Right cardiac atrium (tissue), 5 donors: ENCODE data around the gene PHF11. TPM values are rescaled to one million over a fixed set of nuclear protein-coding genes. Genes with fewer than 3 reads are reported as not detected.

Source experiments
- ATAC-seq, 2 donors: fragments of 200-7000 bp; cut with Tn5 transposase; one replicate each; pipeline versions ENCODE4 v1.8.0 to v1.9.1; 2020; ENCODE audit warnings: moderate library complexity in 2 of 2, mild to moderate bottlenecking in 1 of 2
- DNase-seq, 3 donors: peaks; one replicate each; pipeline ENCODE4 v3.0.0-alpha.2; 2020
- H3K27ac ChIP-seq: one replicate; pipeline ENCODE4 v1.5.1; 2013; ENCODE audit warnings: mild to moderate bottlenecking, low read length, control low read depth, moderate library complexity
- H3K27me3 ChIP-seq: one replicate; pipeline ENCODE4 v1.6.1; 2013; ENCODE audit not compliant: control insufficient read depth, insufficient read depth
- H3K4me1 ChIP-seq: one replicate; pipeline ENCODE4 v1.6.1; 2013; ENCODE audit warnings: low read length; ENCODE audit not compliant: control insufficient read depth, insufficient read depth
- H3K4me3 ChIP-seq: one replicate; pipeline ENCODE4 v1.5.1; 2013; ENCODE audit warnings: low read length, control low read depth
- H3K9me3 ChIP-seq: one replicate; pipeline ENCODE4 v1.6.1; 2013; ENCODE audit warnings: low read length; ENCODE audit not compliant: control insufficient read depth
- WGBS: extraction: QIAGEN DNeasy Blood & Tissue Kit; methylation state at CpG from one replicate; pipeline ENCODE4 v1.1.7; 2013; 5-methylcytosine and 5-hydroxymethylcytosine counted together
- intact Hi-C, 4 donors: fragments of 100-400 bp; cut with DNase I; formaldehyde crosslinking; loops; one replicate each; pipeline versions ENCODE4 v1.11.0 to v1.14.0; 2022 to 2023
- polyA plus RNA-seq: library from polyadenylated mRNA; stranded (reverse); fragments of 200-250 nt; gene quantifications from one replicate; pipeline ENCODE4 v1.2.3, GENCODE V29; 2013
- total RNA-seq, 4 donors: library from RNA; stranded (reverse); fragmentation: NEBNext Ultra II Directional; extraction: Animal tissue kit (Norgen Biotek cat#: 25700); gene quantifications; one replicate each; pipeline ENCODE4 v1.2.1, GENCODE V29; 2021
- donor health status: healthy with polysubstance abuse.
- donor health status: DM: no; HTN: yes; CAD: no.
- donor health status: DM: no; HTN: no; CAD: no.
- donor health status: DM: no; HTN: yes; CAD: no; lungs with severe emphysema.
- donor health status: DM: yes; HTN: yes; CAD: no.

PHF11 gene
- total and polyA plus RNA-seq, 5 donors: 20.2 to 31.1 (median 23.8) TPM

DNA sequence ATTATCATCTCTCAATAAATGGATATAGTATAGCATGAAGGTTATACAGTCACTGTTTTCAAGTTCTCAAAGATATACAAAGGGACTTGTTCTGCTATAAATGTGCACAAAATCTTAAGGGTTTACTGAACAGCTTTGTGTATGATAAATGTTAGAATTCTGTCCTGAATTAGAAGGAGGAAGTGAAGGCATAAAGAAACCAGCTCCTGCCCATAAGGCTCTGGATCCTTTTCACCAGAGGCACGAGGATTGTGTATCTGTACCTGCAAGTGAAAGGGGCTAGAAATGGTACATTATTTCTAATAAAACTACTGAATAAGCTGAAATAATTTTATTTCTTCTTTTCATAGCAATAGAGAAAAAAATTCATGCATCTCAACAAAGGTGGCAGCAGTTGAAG is 32.4 kb downstream of the PHF11 start:
- ATAC-seq: no peak
- Histone ChIP-seq H3K27me3 (no peaks in the 10 kb centered on the region), H3K4me3 (no peak overlapping the region), H3K4me1 (peaks cover 2% of the 10 kb centered on the region), H3K27ac (no peak overlapping the region), H3K9me3 (no peaks in the 10 kb centered on the region)
- intact Hi-C loops: no loop called here
- 84% methylated on average over 1 of the region's 1 CpG for WGBS
- no peak for DNase-seq

DNA sequence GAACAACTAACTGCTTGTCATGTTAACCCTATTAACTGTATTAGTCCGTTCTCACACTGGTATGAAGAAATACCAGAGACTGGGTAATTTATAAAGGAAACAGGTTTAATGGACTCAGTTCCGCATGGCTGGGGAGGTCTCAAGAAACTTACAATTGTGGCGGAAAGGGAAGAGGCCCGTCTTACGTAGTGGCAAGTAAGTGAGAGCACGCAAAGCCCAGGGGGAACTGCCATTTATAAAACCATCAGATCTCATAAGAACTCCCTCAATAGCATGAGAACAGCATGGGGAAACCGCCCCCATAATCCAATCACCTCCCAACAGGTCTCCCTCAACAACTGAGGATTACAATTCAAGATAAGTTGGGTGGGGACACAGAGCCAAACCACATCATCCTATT is 34.7 kb downstream of the PHF11 start:
- no peaks in the 10 kb centered on the region for H3K27me3 ChIP-seq
- no peak overlapping the region for H3K27ac ChIP-seq
- 82% methylated on average over 7 of the region's 7 CpGs for WGBS
- no peak overlapping the region for H3K4me3 ChIP-seq
- no peaks in the 10 kb centered on the region for H3K9me3 ChIP-seq
- DNase-seq: no peak
- ATAC-seq: peak in 1 of 2 donors; percentile 24
- H3K4me1 ChIP-seq: peaks cover 3% of the 10 kb centered on the region
- intact Hi-C loops: no loop called here

GRCh38 chr13:49532593-49532992 is 36.8 kb downstream of the PHF11 start:
- Histone ChIP-seq H3K27ac (no peak overlapping the region), H3K9me3 (no peaks in the 10 kb centered on the region), H3K4me1 (peaks cover 4% of the 10 kb centered on the region), H3K27me3 (no peaks in the 10 kb centered on the region), H3K4me3 (no peak overlapping the region)
- DNase-seq (no peak), ATAC-seq (peak in 1 of 2 donors; percentile 22)
- WGBS: 68% methylated on average over 1 of the region's 1 CpG
- intact Hi-C loops: no loop called here

DNA sequence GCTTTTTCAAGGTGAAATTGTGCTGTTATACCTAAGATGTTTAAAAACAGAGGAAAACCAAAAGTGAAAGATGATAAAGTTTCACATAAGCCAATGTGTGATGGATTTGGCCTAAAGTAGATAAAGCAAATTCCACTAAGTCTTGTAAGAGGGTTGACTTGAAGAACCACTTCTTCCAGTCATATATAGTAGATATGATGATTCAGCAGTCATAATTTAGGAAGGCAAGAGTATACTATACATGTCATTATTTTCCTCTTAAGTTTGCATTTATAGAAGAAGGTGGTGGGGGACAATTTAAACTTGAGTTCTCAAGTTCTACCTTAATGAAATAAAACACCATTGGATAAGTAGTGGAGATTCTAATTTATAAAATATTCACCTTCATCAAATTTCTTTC is 37.3 kb downstream of the PHF11 start:
- ATAC-seq (no peak), DNase-seq (no peak)
- Histone ChIP-seq H3K27ac (no peak overlapping the region), H3K4me3 (no peak overlapping the region), H3K9me3 (no peaks in the 10 kb centered on the region), H3K4me1 (peaks cover 4% of the 10 kb centered on the region), H3K27me3 (no peaks in the 10 kb centered on the region)
- intact Hi-C loops: no loop called here

GRCh38 chr13:49533591-49534269 is 38.0 kb downstream of the PHF11 start:
- Histone ChIP-seq H3K27ac (no peak overlapping the region), H3K4me1 (peaks cover 4% of the 10 kb centered on the region), H3K4me3 (no peak overlapping the region), H3K9me3 (no peaks in the 10 kb centered on the region), H3K27me3 (no peaks in the 10 kb centered on the region)
- WGBS: 60% methylated on average over 7 of the region's 7 CpGs
- intact Hi-C loops: no loop called here
- DNase-seq (no peak), ATAC-seq (no peak)

DNA sequence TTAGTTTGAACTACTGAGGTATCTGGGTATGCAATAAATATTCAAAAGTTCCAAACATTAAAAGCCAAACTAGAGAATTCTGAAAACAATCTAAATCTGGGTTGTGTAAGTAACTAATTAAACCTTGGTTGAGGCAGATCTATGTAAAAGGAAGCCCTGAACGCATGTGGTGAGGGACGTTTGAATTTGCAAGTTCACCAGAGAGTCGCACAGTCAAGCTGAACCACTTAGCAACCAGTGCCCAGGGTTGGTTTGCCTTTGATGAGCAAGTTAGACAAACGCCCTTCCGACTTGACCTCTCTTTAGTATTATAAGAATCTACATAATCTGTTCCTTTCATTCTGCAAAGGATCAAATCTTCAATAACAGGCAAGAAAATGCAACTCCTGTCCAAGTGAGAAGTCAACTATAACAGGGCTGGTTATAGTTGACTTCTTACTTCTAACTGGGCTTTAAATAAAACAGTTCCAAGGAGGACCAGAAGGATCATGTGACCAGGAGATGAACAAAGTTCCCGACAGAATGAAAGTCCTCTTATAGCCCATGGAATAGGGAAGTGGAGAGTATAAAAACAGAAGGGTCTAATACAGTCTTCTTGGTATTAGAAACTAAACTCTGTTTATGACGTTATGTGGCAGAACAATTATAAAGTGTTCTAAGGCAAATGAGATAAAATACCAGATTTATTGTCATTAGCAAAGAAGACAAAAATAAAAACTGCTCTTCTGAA is 40.6 kb downstream of the PHF11 start:
- ATAC-seq (no peak), DNase-seq (no peak)
- peaks cover 3% of the 10 kb centered on the region for H3K4me1 ChIP-seq
- no peaks in the 10 kb centered on the region for H3K27me3 ChIP-seq
- no peaks in the 10 kb centered on the region for H3K9me3 ChIP-seq
- H3K27ac ChIP-seq: no peak overlapping the region
- H3K4me3 ChIP-seq: no peak overlapping the region
- intact Hi-C loops: no loop called here
- 69% methylated on average over 7 of the region's 7 CpGs for WGBS

GRCh38 chr13:49538404-49538803 is 42.7 kb downstream of the PHF11 start:
- Histone ChIP-seq H3K27me3 (no peaks in the 10 kb centered on the region), H3K4me1 (peaks cover 1% of the 10 kb centered on the region), H3K4me3 (no peak overlapping the region), H3K9me3 (no peaks in the 10 kb centered on the region), H3K27ac (no peak overlapping the region)
- intact Hi-C loops: no loop called here
- no peak for DNase-seq
- 83% methylated on average over 2 of the region's 2 CpGs for WGBS
- ATAC-seq: peak in 1 of 2 donors; percentile 35

DNA sequence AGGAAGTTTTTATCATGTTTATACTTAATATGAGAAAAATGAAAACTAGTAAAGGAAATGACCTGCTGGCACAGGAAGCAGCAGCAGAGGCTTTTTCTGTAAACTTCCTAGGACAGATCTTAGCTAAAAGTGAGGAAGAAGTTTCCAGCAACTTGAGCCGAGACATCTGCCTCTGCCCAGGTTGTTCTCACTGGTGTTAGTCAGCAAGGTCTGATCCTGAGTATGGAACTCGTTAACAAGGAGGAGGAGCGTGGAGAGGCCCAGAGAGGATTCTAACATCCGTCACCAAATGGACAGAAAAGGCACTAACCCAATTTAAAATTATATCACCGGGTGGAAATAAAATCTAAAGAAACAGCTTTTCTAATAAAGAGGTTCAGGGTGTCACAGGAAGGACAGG is 43.6 kb downstream of the PHF11 start:
- H3K27me3 ChIP-seq: no peaks in the 10 kb centered on the region
- no peak overlapping the region for H3K4me3 ChIP-seq
- whole genome bisulfite sequencing: 68% methylated on average over 5 of the region's 5 CpGs
- DNase-seq (no peak), ATAC-seq (no peak)
- H3K27ac ChIP-seq: no peak overlapping the region
- intact Hi-C loops: no loop called here
- H3K4me1 ChIP-seq: peaks cover 1% of the 10 kb centered on the region
- H3K9me3 ChIP-seq: no peaks in the 10 kb centered on the region

DNA sequence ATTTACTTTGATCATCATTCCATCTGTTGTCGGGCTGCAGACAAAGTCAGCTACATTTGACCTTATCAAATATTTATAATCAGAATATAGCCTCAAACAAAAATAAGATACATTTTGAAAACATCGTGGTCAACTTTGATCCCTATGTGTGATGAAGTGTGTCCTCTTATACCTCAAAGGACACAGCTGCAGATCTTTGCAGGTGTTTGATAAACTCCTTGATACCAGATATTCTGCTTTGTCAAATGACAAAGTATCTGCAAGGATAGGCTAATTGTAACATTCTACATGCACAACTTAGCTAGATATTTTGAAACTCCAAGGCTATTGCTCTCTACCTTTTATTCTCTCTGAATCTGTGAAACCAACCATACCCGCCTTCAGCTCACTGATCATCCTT is 44.0 kb downstream of the PHF11 start:
- no peaks in the 10 kb centered on the region for H3K9me3 ChIP-seq
- ATAC-seq (no peak), DNase-seq (no peak)
- WGBS: 84% methylated on average over 3 of the region's 3 CpGs
- intact Hi-C loops: loop anchor here in 1 of 4 donors (10.0 kb wide), 1 partner anchor 65 kb away; no protein-coding TSS in a partner anchor
- H3K27me3 ChIP-seq: no peaks in the 10 kb centered on the region
- no peak overlapping the region for H3K27ac ChIP-seq
- no peak overlapping the region for H3K4me3 ChIP-seq
- H3K4me1 ChIP-seq: peaks cover 1% of the 10 kb centered on the region

DNA sequence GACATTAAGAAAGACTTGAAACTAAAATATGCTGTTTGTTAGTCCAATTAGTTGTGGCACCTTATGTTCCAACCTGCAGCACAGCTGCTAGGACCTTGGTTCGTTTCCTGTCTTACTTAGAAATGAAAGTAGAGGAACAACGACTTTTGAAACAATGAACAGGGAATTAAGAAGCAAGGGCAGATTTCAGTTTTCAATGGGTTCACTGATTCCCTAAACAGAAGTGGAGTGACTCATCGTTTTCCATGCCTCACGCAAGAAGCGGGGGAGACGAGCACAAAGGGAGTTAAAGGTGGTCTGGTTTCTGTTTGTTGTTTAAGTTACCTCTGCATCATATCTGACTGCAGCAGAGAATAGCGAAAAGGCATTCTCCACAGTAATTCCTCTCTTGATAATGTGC is 44.8 kb downstream of the PHF11 start:
- no peaks in the 10 kb centered on the region for H3K9me3 ChIP-seq
- intact Hi-C loops: loop anchor here in 1 of 4 donors (10.0 kb wide), 1 partner anchor 64 kb away; no protein-coding TSS in a partner anchor
- ATAC-seq (peak in 1 of 2 donors; percentile 52), DNase-seq (no peak)
- peak overlapping the region; percentile 56 for H3K27ac ChIP-seq
- no peaks in the 10 kb centered on the region for H3K4me1 ChIP-seq
- peak overlapping the region; percentile 18 for H3K4me3 ChIP-seq
- H3K27me3 ChIP-seq: no peaks in the 10 kb centered on the region
- 64% methylated on average over 7 of the region's 7 CpGs for WGBS

DNA sequence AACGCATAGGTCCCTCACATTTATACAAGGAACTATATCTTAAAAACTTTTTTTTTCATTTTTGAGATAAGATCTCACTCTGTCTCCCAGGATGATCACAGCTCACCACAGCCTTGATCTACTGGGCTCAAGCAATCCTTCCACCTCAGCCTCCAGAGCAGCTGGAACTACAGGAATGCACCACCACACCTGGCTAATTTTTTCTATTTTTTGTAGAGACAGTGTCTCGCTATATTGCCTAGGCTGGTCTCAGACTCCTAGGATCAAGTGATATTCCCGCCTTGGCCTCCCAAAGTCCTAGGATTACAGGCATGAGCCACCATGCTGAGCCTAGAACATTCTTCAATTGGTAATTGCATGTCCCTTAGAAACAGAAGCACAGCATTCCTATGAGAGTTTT is 47.9 kb downstream of the PHF11 start:
- DNase-seq (no peak), ATAC-seq (no peak)
- Histone ChIP-seq H3K4me1 (no peaks in the 10 kb centered on the region), H3K9me3 (no peaks in the 10 kb centered on the region), H3K4me3 (no peak overlapping the region), H3K27ac (no peak overlapping the region), H3K27me3 (no peaks in the 10 kb centered on the region)
- intact Hi-C loops: loop anchor here in 1 of 4 donors (10.0 kb wide), 1 partner anchor 61 kb away; no protein-coding TSS in a partner anchor
- WGBS: 94% methylated on average over 3 of the region's 3 CpGs
